ENCODE measurements around the gene NOP53.
"Not testable (repeated sequence)": the region's sequence is repeated elsewhere in the genome, so short reads cannot be mapped to it uniquely, and the experiment has no call there.

NOP53 gene

GRCh38 chr19:47745010-47745901, at the start of gene NOP53:
NOP53 (plus strand) TSS chr19:47745546; CDS start chr19:47745560, 14 bp downstream.
- DNase-seq: peak; percentile 85

DNA sequence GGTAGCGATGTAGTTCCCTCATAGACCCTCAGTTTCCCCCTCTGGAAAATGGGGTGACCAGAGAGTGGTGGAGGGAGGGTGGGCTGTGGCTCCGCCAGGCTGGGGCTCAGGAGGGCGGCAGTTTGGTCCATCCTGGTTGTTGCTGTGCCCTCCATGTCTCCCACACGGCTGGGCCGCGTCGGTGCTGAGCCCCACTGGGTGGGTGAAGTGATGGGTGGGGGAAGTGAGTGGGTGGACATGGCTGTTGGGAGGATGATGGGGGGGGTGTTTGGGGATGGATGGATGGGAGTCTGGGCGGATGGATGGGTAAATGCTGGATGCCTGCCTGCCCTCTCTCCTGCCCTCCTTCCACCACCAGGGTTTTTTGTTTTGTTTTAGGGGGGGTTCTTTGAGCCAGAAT, 48.7 kb upstream of the NOP53 start:
- no peak for DNase-seq

DNA sequence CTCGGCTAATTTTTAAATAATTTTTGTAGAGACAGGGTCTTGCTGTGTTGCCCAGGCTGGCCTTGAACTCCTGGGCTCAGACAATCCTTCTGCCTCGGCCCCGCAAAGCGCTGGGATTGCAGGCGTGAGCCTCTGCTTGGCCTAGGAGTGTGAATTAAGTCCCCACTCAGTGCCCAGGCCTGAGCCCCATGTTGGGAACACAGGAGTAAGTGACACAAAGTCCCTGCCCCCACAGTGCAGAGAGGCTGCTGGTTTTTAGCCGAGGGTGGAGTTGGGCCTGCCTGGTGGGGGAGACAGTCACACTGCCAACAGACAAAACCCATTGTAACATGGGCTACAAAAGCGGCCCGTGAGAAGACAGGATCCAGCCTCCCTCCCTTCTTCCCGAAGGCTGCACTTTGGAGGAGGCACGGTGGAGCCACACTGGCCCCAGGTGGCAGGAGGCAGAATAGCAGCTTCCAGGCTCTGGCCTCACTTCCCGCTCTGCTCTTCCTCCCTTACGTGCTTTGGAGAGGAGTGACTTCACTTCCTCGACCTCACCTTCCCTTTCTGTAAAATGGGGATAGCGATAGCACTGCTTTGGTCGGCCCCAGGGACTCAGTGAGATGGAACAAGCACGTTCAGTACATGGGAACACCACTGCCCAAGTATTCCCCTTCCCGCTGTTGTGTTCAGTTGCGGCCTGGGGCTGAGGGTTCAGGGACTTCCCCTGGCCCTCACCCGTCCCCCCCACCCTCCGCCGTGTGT, 47.3 kb upstream of the NOP53 start:
- DNase-seq: no peak

GRCh38 chr19:47698631-47699359, 46.6 kb upstream of the NOP53 start:
- DNase-seq: no peak

DNA sequence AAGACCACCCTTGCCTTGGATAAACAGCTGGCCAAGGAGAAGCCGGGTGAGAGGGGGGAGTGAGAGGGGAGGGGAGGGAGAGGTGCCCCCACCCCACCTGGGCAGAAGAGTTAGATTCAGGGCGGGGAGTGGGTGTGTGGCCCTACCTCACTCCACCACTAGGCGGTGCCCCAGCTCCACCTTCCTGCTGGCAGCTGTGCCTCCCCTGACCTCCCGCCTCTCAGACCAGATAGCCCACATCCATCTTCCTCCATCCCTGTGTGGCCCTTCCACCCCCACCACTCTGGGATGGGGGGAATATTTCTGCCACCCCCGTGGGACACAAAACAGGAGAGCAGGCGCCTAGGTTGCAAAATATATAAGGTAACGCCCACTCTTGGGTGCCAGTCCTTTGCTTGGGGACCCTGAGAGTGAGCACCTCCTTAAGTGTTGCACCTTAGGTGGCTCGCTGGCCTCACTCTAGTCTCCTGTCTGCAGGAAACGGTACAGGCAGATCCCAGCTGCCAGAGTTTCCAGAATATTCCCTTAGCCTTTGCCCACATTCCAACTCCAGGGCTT, 45.9 kb upstream of the NOP53 start:
- no peak for DNase-seq

GRCh38 chr19:47700934-47701716, 44.2 kb upstream of the NOP53 start:
- no peak for DNase-seq

DNA sequence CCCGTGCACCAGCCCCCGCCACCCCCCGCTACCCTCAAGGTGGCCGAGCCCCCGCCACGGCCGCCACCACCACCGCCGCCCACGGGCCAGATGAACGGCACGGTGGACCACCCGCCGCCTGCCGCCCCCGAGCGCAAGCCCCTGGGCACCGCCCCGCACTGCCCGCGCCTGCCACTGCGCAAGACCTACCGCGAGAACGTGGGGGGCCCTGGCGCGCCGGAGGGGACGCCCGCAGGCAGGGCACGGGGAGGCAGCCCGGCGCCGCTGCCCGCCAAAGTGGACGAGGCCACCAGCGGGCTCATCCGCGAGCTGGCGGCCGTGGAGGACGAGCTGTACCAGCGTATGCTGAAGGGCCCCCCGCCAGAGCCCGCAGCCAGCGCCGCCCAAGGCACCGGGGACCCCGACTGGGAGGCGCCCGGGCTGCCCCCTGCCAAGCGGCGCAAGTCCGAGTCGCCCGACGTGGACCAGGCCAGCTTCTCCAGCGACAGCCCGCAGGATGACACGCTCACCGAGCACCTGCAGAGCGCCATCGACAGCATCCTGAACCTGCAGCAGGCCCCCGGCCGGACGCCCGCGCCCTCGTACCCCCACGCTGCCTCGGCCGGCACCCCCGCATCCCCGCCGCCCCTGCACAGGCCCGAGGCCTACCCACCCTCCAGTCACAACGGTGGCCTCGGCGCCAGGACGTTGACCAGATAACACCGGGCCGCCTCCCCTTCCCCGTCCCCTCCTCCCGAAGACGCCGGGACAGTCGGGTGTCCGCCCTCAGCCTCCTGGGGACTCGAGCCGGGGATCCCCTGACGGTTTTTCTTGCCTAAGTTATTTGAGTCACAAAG, 43.4 kb upstream of the NOP53 start:
- DNase-seq: no peak

- DNase-seq: no peak
These were observed 42.7 kb upstream of the NOP53 start for GRCh38 chr19:47702671-47703070.

- no peak for DNase-seq
These were observed 42.0 kb upstream of the NOP53 start for GRCh38 chr19:47703301-47703700.

- no peak for DNase-seq
These were observed 41.3 kb upstream of the NOP53 start for GRCh38 chr19:47704024-47704423.

GRCh38 chr19:47704656-47705055, 40.7 kb upstream of the NOP53 start:
- DNase-seq: no peak

GRCh38 chr19:47707135-47707925, 38.0 kb upstream of the NOP53 start:
- DNase-seq: peak; percentile 49

DNA sequence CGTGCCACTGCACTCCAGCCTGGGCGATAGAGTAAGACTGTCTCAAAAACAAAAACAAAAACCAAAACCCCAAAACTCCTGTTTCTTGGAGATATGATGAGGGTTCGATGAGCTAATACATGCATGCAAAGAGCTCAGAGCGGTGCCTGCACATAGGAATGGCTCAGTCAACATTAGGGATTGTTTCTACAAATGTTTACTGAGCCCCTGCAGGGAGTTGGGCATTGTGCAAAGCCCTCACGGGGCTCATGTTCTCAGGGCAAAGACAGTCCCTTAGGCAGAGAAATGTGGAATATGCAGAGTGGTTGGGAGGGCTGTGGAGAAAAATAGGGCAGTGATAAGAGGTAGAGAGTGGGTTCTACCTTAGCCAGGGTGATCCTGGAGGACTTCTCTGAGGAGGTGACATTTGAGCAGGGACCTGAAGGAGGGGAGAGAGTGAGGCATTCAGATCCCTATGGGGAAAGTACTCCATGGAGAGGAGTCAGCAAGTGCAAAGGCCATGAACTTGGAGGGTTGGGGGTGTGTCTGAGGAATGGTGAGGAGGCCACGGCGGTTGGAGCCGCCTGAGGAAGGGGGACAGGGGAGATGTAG, 33.6 kb upstream of the NOP53 start:
- DNase-seq: no peak

DNA sequence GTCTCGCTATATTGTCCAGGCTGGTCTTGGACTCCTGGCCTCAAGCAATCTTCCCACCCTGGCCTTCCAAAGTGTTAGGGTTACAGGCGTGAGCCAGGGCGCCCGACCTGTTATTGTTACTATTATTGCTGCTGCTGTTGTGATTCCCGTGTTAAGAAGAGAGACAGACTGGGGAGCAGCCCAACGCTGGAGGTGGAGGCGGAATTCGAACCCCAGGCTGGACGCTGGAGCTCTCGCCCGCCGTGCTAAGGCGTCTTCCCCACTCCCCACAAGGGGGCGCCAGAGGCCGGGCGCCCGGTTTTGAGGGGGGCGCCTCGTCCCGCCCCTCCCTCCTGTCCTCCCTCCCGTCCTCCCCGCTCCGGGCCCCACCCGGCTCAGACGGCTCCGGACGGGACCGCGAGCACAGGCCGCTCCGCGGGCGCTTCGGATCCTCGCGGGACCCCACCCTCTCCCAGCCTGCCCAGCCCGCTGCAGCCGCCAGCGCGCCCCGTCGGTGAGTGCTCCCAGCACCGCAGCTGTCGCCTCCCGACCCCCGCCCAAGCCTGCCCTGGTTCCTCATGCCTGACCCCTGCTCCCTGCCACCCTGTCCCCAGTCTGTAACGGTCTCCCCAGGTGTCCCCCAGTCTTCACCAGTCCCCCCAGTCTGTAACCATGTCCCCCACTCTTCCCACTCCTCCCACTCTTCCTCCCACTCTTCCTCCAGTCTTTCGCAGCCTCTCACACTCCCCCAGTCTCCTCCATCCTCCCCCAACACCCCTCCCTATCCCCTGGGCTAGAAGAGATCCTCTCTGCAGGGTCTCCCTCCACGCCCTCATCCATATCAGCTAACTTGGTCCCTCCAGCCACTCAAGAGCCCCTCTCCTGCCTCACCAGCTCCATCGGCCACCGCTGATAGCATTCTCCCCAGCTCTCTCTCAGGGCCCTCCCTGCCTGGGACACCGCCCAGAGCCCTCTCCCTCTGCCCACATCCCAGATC, 32.0 kb upstream of the NOP53 start, which contains the start of gene EHD2:
Gene EHD2 (plus strand): TSS at position 377 of the 976 bp plus-strand sequence. CDS start 3,191 bp downstream, outside the sequence.
- no peak for DNase-seq

- no peak for DNase-seq
These were observed 31.0 kb upstream of the NOP53 start for GRCh38 chr19:47714339-47714738.

DNA sequence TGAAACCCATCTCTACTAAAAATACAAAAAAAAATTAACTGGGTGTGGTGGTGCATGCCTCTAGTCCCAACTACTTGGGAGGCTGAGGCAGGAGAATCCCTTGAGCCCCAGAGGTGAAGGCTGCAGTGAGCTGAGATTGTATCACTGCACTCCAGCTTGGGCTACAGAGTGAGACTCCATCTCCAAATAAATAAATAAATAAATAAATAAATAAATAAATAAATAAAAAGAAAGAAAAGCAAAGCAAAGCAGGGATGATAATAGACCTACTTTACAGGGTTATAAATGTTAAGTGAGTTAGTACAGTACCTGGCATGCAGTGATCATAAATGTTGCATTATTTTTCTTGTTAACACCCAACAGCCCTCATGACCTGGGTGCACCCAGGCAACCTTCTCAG, 30.5 kb upstream of the NOP53 start:
- DNase-seq: not testable (repeated sequence)

DNA sequence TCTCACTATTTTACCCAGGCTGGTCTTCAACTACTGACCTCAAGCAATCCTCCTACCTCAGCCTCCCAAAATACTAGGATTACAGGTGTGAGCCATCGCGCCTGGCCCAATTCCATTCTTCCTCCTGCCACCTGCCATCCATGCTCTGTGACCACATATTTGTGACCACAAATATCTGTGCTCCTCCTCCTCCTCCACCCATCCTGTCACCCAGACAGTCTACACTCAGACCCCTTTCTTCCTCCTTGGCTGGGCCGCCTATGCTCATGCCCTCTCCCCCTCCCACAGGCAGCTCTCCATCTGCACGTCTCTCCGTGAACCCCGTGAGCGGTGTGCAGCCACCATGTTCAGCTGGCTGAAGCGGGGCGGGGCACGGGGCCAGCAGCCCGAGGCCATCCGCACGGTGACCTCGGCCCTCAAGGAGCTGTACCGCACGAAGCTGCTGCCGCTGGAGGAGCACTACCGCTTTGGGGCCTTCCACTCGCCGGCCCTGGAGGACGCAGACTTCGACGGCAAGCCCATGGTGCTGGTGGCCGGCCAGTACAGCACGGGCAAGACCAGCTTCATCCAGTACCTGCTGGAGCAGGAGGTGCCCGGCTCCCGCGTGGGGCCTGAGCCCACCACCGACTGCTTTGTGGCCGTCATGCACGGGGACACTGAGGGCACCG, 28.9 kb upstream of the NOP53 start:
- no peak for DNase-seq

Data from NCI-H1436 treated with DMSO at 0.1 percent for 48 hours (cell line).